GM10847 (cell line): ENCODE measurements around the gene AGAP1.

Experiments
- POLR2A ChIP-seq: IDR thresholded peaks from 2 replicates; pipeline ENCODE4 v1.6.1; 2011; ENCODE audit not compliant: insufficient read length; ENCODE audit errors: extremely low read depth

The AGAP1 gene

DNA sequence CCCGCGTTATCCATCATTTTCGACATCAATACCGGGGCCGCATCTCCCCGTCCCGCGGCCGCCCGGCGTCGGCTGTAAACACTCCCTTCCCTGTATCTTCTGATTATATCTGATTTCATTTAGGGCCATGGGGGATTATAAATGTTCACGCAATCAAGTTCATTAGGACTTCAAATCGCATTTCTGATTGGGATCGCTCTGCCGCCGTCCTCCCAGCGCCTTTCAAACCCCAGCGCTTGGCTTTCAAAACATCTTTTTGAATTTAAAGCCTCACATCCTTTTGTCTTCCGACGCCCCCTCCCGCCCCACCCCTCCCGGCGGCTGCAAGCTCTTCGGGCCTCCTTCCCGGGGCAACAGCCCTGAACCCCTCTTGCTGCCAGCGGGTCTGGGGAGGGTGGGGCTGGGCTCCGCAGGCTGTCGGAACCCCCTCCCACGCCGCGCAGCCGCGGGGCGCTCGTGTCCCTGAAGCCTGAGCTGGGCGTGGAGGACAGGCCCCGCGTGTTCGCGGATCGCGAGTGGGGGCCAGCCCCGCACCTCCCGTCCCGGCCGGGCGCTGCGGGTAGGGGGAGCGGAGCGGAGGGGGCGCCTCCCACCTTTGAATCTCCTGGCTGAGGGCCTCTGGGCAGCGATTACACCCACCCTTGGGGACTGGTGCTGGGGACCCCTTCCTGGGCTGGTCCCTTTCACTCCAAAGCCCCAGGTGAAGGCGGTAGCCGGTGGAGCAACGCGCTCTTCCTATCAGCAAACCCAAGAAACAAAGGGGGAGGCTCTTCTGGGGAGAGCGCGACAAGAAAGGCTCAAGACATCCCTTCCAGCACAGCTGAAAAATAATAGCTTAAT lies 685.6 kb downstream of the AGAP1 start:
- TF ChIP-seq POLR2A, result no peak

- TF ChIP-seq POLR2A, result no peak
Observed at GRCh38 chr2:236180076-236180816, 686.4 kb downstream of the AGAP1 start.

DNA sequence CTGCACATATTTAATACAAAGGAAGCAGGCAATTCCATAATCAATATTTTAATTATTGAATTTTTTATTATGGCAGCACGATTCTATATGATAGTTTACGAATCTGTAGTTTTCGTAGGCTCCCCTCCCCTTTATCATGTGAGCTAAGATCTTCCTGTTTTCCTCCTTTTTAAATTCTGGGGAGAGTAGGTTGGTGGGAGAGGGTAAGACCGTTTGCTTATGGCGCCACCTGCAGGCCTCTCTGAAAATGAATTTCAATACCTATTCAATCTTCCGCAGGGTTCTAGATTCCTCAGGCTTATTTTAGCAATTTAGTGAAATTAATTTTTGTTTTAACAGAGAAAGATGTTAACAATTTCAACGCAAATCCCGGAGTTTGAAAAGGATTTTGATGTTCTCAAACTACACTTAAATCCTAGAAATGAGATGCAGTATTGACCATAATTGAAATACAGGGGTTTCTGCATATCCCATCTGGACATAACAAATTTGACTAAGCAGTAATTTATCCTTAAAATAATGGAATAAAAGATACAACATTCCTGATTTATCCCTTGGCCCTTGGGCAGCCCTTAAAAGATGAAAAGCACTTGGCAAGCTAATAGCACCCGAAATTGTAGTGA lies 687.1 kb downstream of the AGAP1 start:
- no peak for TF ChIP-seq POLR2A
